ENCODE measurements around the gene NAB1.
"Not testable (repeated sequence)": the region's sequence is repeated elsewhere in the genome, so short reads cannot be mapped to it uniquely, and the experiment has no call there.

NAB1 gene

GRCh38 chr2:190707726-190708125, 58.8 kb downstream of the NAB1 start:
- DNase-seq (ENCODE audit: insufficient read length, low spot score): no peak
- no peak for FAIRE-seq

GRCh38 chr2:190708650-190709049, 59.8 kb downstream of the NAB1 start:
- not testable (repeated sequence) for DNase-seq (ENCODE audit: insufficient read length, low spot score)
- peak; percentile 18 for FAIRE-seq

- FAIRE-seq: no peak
- DNase-seq (ENCODE audit: insufficient read length, low spot score): no peak
These were observed 62.2 kb downstream of the NAB1 start for GRCh38 chr2:190711069-190711468.

GRCh38 chr2:190713471-190713870, 64.6 kb downstream of the NAB1 start:
- no peak for FAIRE-seq

GRCh38 chr2:190714958-190715357, 66.1 kb downstream of the NAB1 start:
- no peak for FAIRE-seq

More at GRCh38 chr2:190713471-190713870, 64.6 kb downstream of the NAB1 start:
- no peak for DNase-seq (ENCODE audit: insufficient read length, low spot score)

GRCh38 chr2:190716176-190716807, 67.4 kb downstream of the NAB1 start:
- DNase-seq (ENCODE audit: insufficient read length, low spot score): no peak
- no peak for FAIRE-seq

More at GRCh38 chr2:190714958-190715357, 66.1 kb downstream of the NAB1 start:
- DNase-seq (ENCODE audit: insufficient read length, low spot score): no peak

GRCh38 chr2:190717306-190717705, 68.4 kb downstream of the NAB1 start:
- no peak for DNase-seq (ENCODE audit: insufficient read length, low spot score)
- no peak for FAIRE-seq

GRCh38 chr2:190717764-190718651, 69.1 kb downstream of the NAB1 start:
- FAIRE-seq (no peak), DNase-seq (ENCODE audit: insufficient read length, low spot score) (no peak)

- FAIRE-seq (peak; percentile 89), DNase-seq (ENCODE audit: insufficient read length, low spot score) (no peak)
These were observed 70.0 kb downstream of the NAB1 start for GRCh38 chr2:190718652-190719526.

GRCh38 chr2:190720276-190720675, 71.4 kb downstream of the NAB1 start:
- DNase-seq (ENCODE audit: insufficient read length, low spot score) (no peak), FAIRE-seq (no peak)

- no peak for FAIRE-seq
- no peak for DNase-seq (ENCODE audit: insufficient read length, low spot score)
These were observed 71.8 kb downstream of the NAB1 start for GRCh38 chr2:190720691-190721090.

GRCh38 chr2:190722061-190722759, 73.3 kb downstream of the NAB1 start:
- peak; percentile 73 for FAIRE-seq
- no peak for DNase-seq (ENCODE audit: insufficient read length, low spot score)

- FAIRE-seq (no peak), DNase-seq (ENCODE audit: insufficient read length, low spot score) (no peak)
These were observed 74.0 kb downstream of the NAB1 start for GRCh38 chr2:190722835-190723234.

GRCh38 chr2:190723397-190724090, 74.7 kb downstream of the NAB1 start:
- FAIRE-seq: no peak
- DNase-seq (ENCODE audit: insufficient read length, low spot score): no peak

- DNase-seq (ENCODE audit: insufficient read length, low spot score): no peak
- FAIRE-seq: peak; percentile 49
These were observed 77.4 kb downstream of the NAB1 start for GRCh38 chr2:190726255-190726654.

GRCh38 chr2:190736355-190736754, 87.5 kb downstream of the NAB1 start:
- FAIRE-seq (no peak), DNase-seq (ENCODE audit: insufficient read length, low spot score) (no peak)

GRCh38 chr2:190740449-190740848, 91.6 kb downstream of the NAB1 start:
- FAIRE-seq: no peak

More at GRCh38 chr2:190740449-190740848, 91.6 kb downstream of the NAB1 start:
- no peak for DNase-seq (ENCODE audit: insufficient read length, low spot score)

Measured in GM19239 (cell line).